Endothelial cell of umbilical vein (primary cell): ENCODE measurements around the gene ASAP2. TPM values are rescaled to one million over a fixed set of nuclear protein-coding genes. Genes with fewer than 3 reads are reported as not detected.

Experiments used
- BruUV-seq: library from RNA; stranded (reverse); fragments of 400-500 nt; replicated peaks from 2 replicates; lab custom pipeline; 2021; lab: Mats Ljungman, UMichigan
- CTCF ChIA-PET: fragments of 300-600, 350-600 bp; sonication (Branson Sonifier 250); formaldehyde crosslinking; loops from one replicate; lab custom pipeline; 2021; ENCODE audit warnings: antibody characterized with exemption, inconsistent platforms; lab: Charles Lee
- POLR2A ChIA-PET: fragments of 300-600, 350-600 bp; sonication (Branson Sonifier 250); formaldehyde crosslinking; loops from one replicate; lab custom pipeline; 2021; ENCODE audit warnings: antibody characterized with exemption, inconsistent platforms; lab: Charles Lee
- DNase-seq: peaks from one replicate; pipeline ENCODE4 v3.0.0-alpha.2; 2011; ENCODE audit warnings: low read depth, low spot score
- FAIRE-seq: peaks from 2 replicates; lab custom pipeline; 2011; peaks lifted over from hg19 to GRCh38; lab: Jason Lieb, UNC
- H2AFZ ChIP-seq: 2 replicates; pipeline ENCODE4 v1.6.0; 2012; ENCODE audit warnings: low read depth, low read length, control low read depth, inconsistent platforms
- H3K27ac ChIP-seq: 2 replicates; pipeline ENCODE4 v1.5.1; 2011; ENCODE audit warnings: low read depth, mild to moderate bottlenecking, control low read depth, low read length, moderate library complexity; ENCODE audit not compliant: insufficient read depth
- H3K27me3 ChIP-seq, 2 experiments: 2 replicates each; pipeline versions ENCODE4 v1.6.0 to v1.6.1; 2011; ENCODE audit warnings: low read length in 2 of 2, mixed read lengths in 1 of 2; ENCODE audit not compliant: control insufficient read depth in 2 of 2, insufficient read depth in 2 of 2
- H3K36me3 ChIP-seq, 2 experiments: 2 replicates in 1 of 2; 3 replicates in 1 of 2; pipeline ENCODE4 v1.5.1; 2011; ENCODE audit warnings: low read length in 2 of 2, mild to moderate bottlenecking in 1 of 2, moderate library complexity in 1 of 2; ENCODE audit not compliant: control insufficient read depth in 2 of 2, insufficient read depth in 2 of 2; ENCODE audit errors: extremely low read depth in 1 of 2
- H3K4me1 ChIP-seq: 3 replicates; pipeline ENCODE4 v1.5.1; 2011; ENCODE audit warnings: mild to moderate bottlenecking, low read length; ENCODE audit not compliant: control insufficient read depth, insufficient read depth; ENCODE audit errors: extremely low read depth
- H3K4me2 ChIP-seq: 2 replicates; pipeline ENCODE4 v1.6.1; 2011; ENCODE audit warnings: low read length, control low read depth, mixed read lengths; ENCODE audit not compliant: insufficient read depth
- H3K4me3 ChIP-seq, 3 experiments: fragments of 200-600 bp in 1 of 3; sonication (generic), shearing (Covaris generic) in 1 of 3; replicated peaks in 1 of 3; 2 replicates each; pipeline ENCODE4 v1.5.1; 2011 to 2016; ENCODE audit warnings: control low read depth in 3 of 3, low read length in 3 of 3, mild to moderate bottlenecking in 2 of 3, inconsistent platforms in 1 of 3, low read depth in 1 of 3, moderate library complexity in 1 of 3; ENCODE audit not compliant: insufficient read depth in 1 of 3
- H3K79me2 ChIP-seq: 2 replicates; pipeline ENCODE4 v1.6.0; 2012; ENCODE audit warnings: low read length, inconsistent platforms; ENCODE audit not compliant: control insufficient read depth, insufficient read depth
- H3K9ac ChIP-seq: replicated peaks from 2 replicates; pipeline ENCODE3; 2011; ENCODE audit warnings: low read length, control low read depth; ENCODE audit not compliant: insufficient read depth; ENCODE audit errors: extremely low read depth
- H3K9me1 ChIP-seq: replicated peaks from 3 replicates; pipeline ENCODE4 v1.6.0; 2011; ENCODE audit warnings: mild to moderate bottlenecking, low read length; ENCODE audit not compliant: control insufficient read depth, insufficient read depth; ENCODE audit errors: extremely low read depth
- H3K9me3 ChIP-seq: replicated peaks from 2 replicates; pipeline ENCODE4 v1.5.1; 2012; ENCODE audit warnings: low read length, inconsistent platforms; ENCODE audit not compliant: control insufficient read depth, insufficient read depth
- H4K20me1 ChIP-seq: replicated peaks from 2 replicates; pipeline ENCODE3; 2011; ENCODE audit warnings: mild to moderate bottlenecking, low read length; ENCODE audit not compliant: control insufficient read depth, insufficient read depth; ENCODE audit errors: extremely low read depth
- CTCF ChIP-seq, 2 donors: IDR thresholded peaks; 1 replicate in 1 of 2; 2 replicates in 1 of 2; pipeline ENCODE4 v1.5.1; 2011; ENCODE audit warnings: low read length in 2 of 2, mild to moderate bottlenecking in 2 of 2, moderate library complexity in 2 of 2, control low read depth in 1 of 2, inconsistent platforms in 1 of 2, low read depth in 1 of 2; ENCODE audit not compliant: insufficient read depth in 1 of 2; ENCODE audit errors: extremely low read depth in 1 of 2
- EZH2 ChIP-seq: IDR thresholded peaks from 2 replicates; pipeline ENCODE4 v1.6.1; 2012; ENCODE audit warnings: borderline replicate concordance, low read depth, mild to moderate bottlenecking, moderate library complexity, low read length, inconsistent platforms; ENCODE audit not compliant: severe bottlenecking
- FOS ChIP-seq: IDR thresholded peaks from 2 replicates; pipeline ENCODE4 v1.6.1; 2011; ENCODE audit warnings: mild to moderate bottlenecking, low read length, moderate library complexity, borderline replicate concordance; ENCODE audit not compliant: insufficient read depth
- GATA2 ChIP-seq: IDR thresholded peaks from 2 replicates; pipeline ENCODE4 v1.7.0; 2011; ENCODE audit warnings: low read depth, mild to moderate bottlenecking, moderate library complexity, mixed read lengths, low read length; ENCODE audit not compliant: insufficient read length, insufficient read depth
- JUN ChIP-seq: IDR thresholded peaks from 2 replicates; pipeline ENCODE4 v1.6.1; 2011; ENCODE audit warnings: borderline replicate concordance, low read depth; ENCODE audit not compliant: insufficient read length, insufficient read depth
- MYC ChIP-seq: IDR thresholded peaks from one replicate; pipeline ENCODE4 v1.6.1; 2011; ENCODE audit warnings: mild to moderate bottlenecking, low read depth, low read length
- POLR2A ChIP-seq: IDR thresholded peaks from 2 replicates; pipeline ENCODE4 v1.6.1; 2012; ENCODE audit warnings: low read depth, mild to moderate bottlenecking, control low read depth, low read length
- POLR2AphosphoS5 ChIP-seq: IDR thresholded peaks from 2 replicates; pipeline ENCODE4 v1.6.1; 2012; ENCODE audit warnings: low read depth, mild to moderate bottlenecking, control low read depth, low read length, moderate library complexity; ENCODE audit not compliant: insufficient read depth
- dilution Hi-C: fragments of 300-500 bp; cut with MboI; formaldehyde crosslinking; loops from one replicate; pipeline ENCODE4 v1.15.0; 2019; ENCODE audit warnings: low sequenced_read_pairs; ENCODE audit not compliant: extremely low pct_ligation_motif_present
- intact Hi-C: fragments of 100-400 bp; cut with micrococcal nuclease; formaldehyde crosslinking; loops from one replicate; pipeline ENCODE4 v1.10.0; 2022
- polyA plus RNA-seq, 4 experiments: library from polyadenylated mRNA; depleted of rRNA in 3 of 4; stranded (reverse) in 3 of 4; unstranded in 1 of 4; fragments of >200 nt; gene quantifications; 2 replicates each; pipeline versions ENCODE4 v1.2.1 to v1.2.3, GENCODE V29; 2011 to 2012; ENCODE audit warnings: missing spikeins in 1 of 4
- total RNA-seq: library from RNA; stranded (reverse); gene quantifications from 2 replicates; pipeline ENCODE4 v1.2.3, GENCODE V29; 2021
- TF ChIP-seq, protein P1 (sequence below): IDR thresholded peaks from 2 replicates; pipeline ENCODE4 v1.6.1; 2011; ENCODE audit not compliant: insufficient read depth, insufficient read length

ASAP2 gene
- total and polyA plus RNA-seq, 2 donors (not counting 3 experiments of a cell fraction or from before 2014, with no cell fraction given), result 31.1 to 79.2 TPM

DNA sequence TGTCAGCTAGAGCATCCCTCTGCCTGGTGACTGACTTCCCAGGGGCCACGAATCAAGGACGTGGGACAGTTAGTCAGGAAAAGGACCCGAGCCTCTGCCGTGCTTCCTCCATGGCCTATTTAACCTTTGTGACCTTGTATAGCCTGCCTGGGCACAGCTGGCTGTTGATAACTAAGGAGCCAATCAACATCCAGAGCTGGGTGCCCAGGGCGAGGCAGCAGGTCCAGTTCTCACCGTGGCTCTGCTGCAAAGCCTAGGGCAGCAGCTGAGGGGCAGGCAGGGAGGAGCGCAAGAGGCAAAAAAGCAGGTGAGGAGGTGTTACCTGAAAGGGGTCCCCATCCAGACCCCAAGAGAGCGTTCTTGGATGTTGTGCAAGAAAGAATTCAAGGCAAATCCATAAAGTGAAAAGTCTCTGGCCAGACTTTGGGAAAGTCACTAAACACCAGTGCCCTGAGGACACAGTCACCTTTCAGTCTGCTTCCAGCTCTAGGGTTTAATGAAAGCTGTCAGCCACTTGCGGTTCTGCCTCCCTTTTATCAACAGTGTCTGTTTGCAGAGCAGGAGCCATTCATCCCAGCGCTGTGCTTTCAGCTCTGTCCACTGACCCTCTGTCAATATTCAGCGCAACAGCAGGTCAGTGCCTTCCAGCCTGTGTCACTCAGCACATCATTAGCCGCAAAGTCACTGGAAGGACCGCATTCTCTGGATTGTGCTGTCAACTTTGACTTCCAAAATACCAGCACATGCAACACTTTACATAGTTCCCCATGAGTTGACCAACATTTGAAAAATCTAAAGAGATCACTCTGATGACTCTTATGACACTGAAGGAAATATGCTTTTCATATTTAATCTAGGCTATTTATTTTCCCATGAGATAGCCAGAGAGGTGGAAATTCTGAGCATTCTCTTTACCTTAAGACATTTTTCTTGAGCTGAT, 38.6 kb upstream of the ASAP2 start:
- Histone ChIP-seq H3K27me3 (no peaks in the 10 kb centered on the region), H3K4me3 (no peak overlapping the region), H2AFZ (no peak overlapping the region), H3K4me1 (no peaks in the 10 kb centered on the region), H3K9me3 (no peaks in the 10 kb centered on the region), H3K79me2 (no peaks in the 10 kb centered on the region), H3K36me3 (no peaks in the 10 kb centered on the region), H3K4me2 (no peak overlapping the region), H3K27ac (no peak overlapping the region), H3K9me1 (no peaks in the 10 kb centered on the region), H3K9ac (no peak overlapping the region), H4K20me1 (no peaks in the 10 kb centered on the region)
- ChIA-PET CTCF (interaction anchor here (1.6 kb wide), 1 partner anchor 9 kb away, joined by 3 read pairs; no protein-coding TSS in a partner anchor), POLR2A (no interaction called here)
- TF ChIP-seq CTCF (IDR thresholded peaks at IDR 0.05; ENCODE audit: extremely low read depth in 1 of 2, insufficient read depth in 1 of 2, low read depth in 1 of 2, low read length in 2 of 2) (no peak), MYC (no peak), EZH2 (no peak), FOS (no peak), GATA2 (no peak), JUN (no peak), POLR2A (no peak), POLR2AphosphoS5 (no peak)
- TF ChIP-seq, protein P1, sequence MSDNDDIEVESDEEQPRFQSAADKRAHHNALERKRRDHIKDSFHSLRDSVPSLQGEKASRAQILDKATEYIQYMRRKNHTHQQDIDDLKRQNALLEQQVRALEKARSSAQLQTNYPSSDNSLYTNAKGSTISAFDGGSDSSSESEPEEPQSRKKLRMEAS, result no peak
- DNase-seq, result no peak
- BruUV-seq, result no TSS peak
- dilution Hi-C loops (loop anchor here (25.0 kb wide), 1 partner anchor 194 kb away; no protein-coding TSS in a partner anchor), intact Hi-C loops (no loop called here)
- no peak for FAIRE-seq
